ENCODE results near the gene PTPRU.

PTPRU gene

GRCh38 chr1:29303201-29304024 lies 67.1 kb downstream of the PTPRU start:
- DNase-seq (ENCODE audit: extremely low read depth, low read depth), result no peak
- no peak overlapping the region for H3K4me3 ChIP-seq (replicated peaks; ENCODE audit: low read depth, low read length)
- TF ChIP-seq CTCF (IDR thresholded peaks at IDR 0.05; ENCODE audit: low read depth, low read length, missing control alignments), result no peak

- no peak for DNase-seq (ENCODE audit: extremely low read depth, low read depth)
- TF ChIP-seq CTCF (IDR thresholded peaks at IDR 0.05; ENCODE audit: low read depth, low read length, missing control alignments), result no peak
- H3K4me3 ChIP-seq (replicated peaks; ENCODE audit: low read depth, low read length), result no peak overlapping the region
These were observed 67.8 kb downstream of the PTPRU start for GRCh38 chr1:29304025-29304684.

GRCh38 chr1:29305943-29306342 lies 69.6 kb downstream of the PTPRU start:
- no peak overlapping the region for H3K4me3 ChIP-seq (replicated peaks; ENCODE audit: low read depth, low read length)
- no peak for TF ChIP-seq CTCF (IDR thresholded peaks at IDR 0.05; ENCODE audit: low read depth, low read length, missing control alignments)
- DNase-seq (ENCODE audit: extremely low read depth, low read depth), result no peak

GRCh38 chr1:29306471-29307140 lies 70.3 kb downstream of the PTPRU start:
- no peak for DNase-seq (ENCODE audit: extremely low read depth, low read depth)
- no peak overlapping the region for H3K4me3 ChIP-seq (replicated peaks; ENCODE audit: low read depth, low read length)
- no peak for TF ChIP-seq CTCF (IDR thresholded peaks at IDR 0.05; ENCODE audit: low read depth, low read length, missing control alignments)

GRCh38 chr1:29309075-29309474 lies 72.8 kb downstream of the PTPRU start:
- no peak for TF ChIP-seq CTCF (IDR thresholded peaks at IDR 0.05; ENCODE audit: low read depth, low read length, missing control alignments)
- H3K4me3 ChIP-seq (replicated peaks; ENCODE audit: low read depth, low read length), result no peak overlapping the region
- DNase-seq (ENCODE audit: extremely low read depth, low read depth), result no peak

- DNase-seq (ENCODE audit: extremely low read depth, low read depth), result no peak
- TF ChIP-seq CTCF (IDR thresholded peaks at IDR 0.05; ENCODE audit: low read depth, low read length, missing control alignments), result no peak
- no peak overlapping the region for H3K4me3 ChIP-seq (replicated peaks; ENCODE audit: low read depth, low read length)
These were observed 73.3 kb downstream of the PTPRU start for GRCh38 chr1:29309621-29310020.
